Measurements from ENCODE around the gene SCMH1. TPM values are rescaled to one million over a fixed set of nuclear protein-coding genes. Genes with fewer than 3 reads are reported as not detected.

Gene SCMH1
- total RNA-seq, 2 donors from 2014 or later = 16.4 to 18.3 TPM

GRCh38 chr1:41153750-41154274 lies 88.3 kb downstream of the SCMH1 start:
- H3K4me1 Mint-ChIP-seq = peaks cover 23% of the 10 kb centered on the region
- Histone ChIP-seq H3K4me1 (ENCODE audit: control insufficient read depth, insufficient read depth, low read length) (peaks cover 9% of the 10 kb centered on the region), H3K9me3 (ENCODE audit: control insufficient read depth, low read length) (peaks cover 13% of the 10 kb centered on the region), H3K4me3 (ENCODE audit: low read length) (no peak overlapping the region), H3K36me3 (ENCODE audit: control insufficient read depth, insufficient read depth, low read length) (peaks cover 8% of the 10 kb centered on the region), H3K9ac (ENCODE audit: extremely low read depth, low read length, poor library complexity, severe bottlenecking) (no peak overlapping the region), H3K27me3 (ENCODE audit: control insufficient read depth, insufficient read depth, low read length, poor library complexity, severe bottlenecking) (peaks cover 6% of the 10 kb centered on the region), H3K27ac (ENCODE audit: low read depth, low read length) (no peak overlapping the region)
- no peak overlapping the region for H3K27ac Mint-ChIP-seq
- TF ChIP-seq CTCF (conservative IDR thresholded peaks at IDR 0.05) = no peak
- H3K27me3 Mint-ChIP-seq (ENCODE audit: insufficient read depth) = peaks cover 9% of the 10 kb centered on the region
- peaks cover 10% of the 10 kb centered on the region for H3K36me3 Mint-ChIP-seq (ENCODE audit: low read depth)
- peaks cover 6% of the 10 kb centered on the region for H3K9me3 Mint-ChIP-seq
- no peak for DNase-seq
- H3K4me3 Mint-ChIP-seq = no peak overlapping the region

- Mint-ChIP-seq H3K36me3 (ENCODE audit: low read depth) (peaks cover 10% of the 10 kb centered on the region), H3K27me3 (ENCODE audit: insufficient read depth) (peaks cover 9% of the 10 kb centered on the region), H3K4me3 (no peak overlapping the region), H3K4me1 (peaks cover 15% of the 10 kb centered on the region), H3K9me3 (peaks cover 7% of the 10 kb centered on the region), H3K27ac (no peak overlapping the region)
- H3K36me3 ChIP-seq (ENCODE audit: control insufficient read depth, insufficient read depth, low read length) = peaks cover 8% of the 10 kb centered on the region
- 92% methylated on average over 1 of the region's 1 CpG; no CpG with 5 or more reads in 1 of the 2 experiments for WGBS, 2 experiments (ENCODE audit: insufficient coverage in 1 of 2, insufficient read length in 1 of 2)
- DNase-seq = no peak
- H3K27ac ChIP-seq (ENCODE audit: low read depth, low read length) = no peak overlapping the region
- peaks cover 18% of the 10 kb centered on the region for H3K9me3 ChIP-seq (ENCODE audit: control insufficient read depth, low read length)
- no peak overlapping the region for H3K9ac ChIP-seq (ENCODE audit: extremely low read depth, low read length, poor library complexity, severe bottlenecking)
- peaks cover 6% of the 10 kb centered on the region for H3K27me3 ChIP-seq (ENCODE audit: control insufficient read depth, insufficient read depth, low read length, poor library complexity, severe bottlenecking)
- TF ChIP-seq CTCF (conservative IDR thresholded peaks at IDR 0.05) = no peak
- no peak overlapping the region for H3K4me3 ChIP-seq (ENCODE audit: low read length)
- peaks cover 6% of the 10 kb centered on the region for H3K4me1 ChIP-seq (ENCODE audit: control insufficient read depth, insufficient read depth, low read length)
These were observed 89.5 kb downstream of the SCMH1 start for GRCh38 chr1:41152622-41153044.

GRCh38 chr1:41151846-41152245 lies 90.3 kb downstream of the SCMH1 start:
- H3K9me3 Mint-ChIP-seq = peaks cover 7% of the 10 kb centered on the region
- no peak overlapping the region for H3K4me3 ChIP-seq (ENCODE audit: low read length)
- 83 to 95% methylated on average over 2 to 4 of the region's 4 CpGs for WGBS, 2 experiments (ENCODE audit: insufficient coverage in 1 of 2, insufficient read length in 1 of 2)
- peaks cover 6% of the 10 kb centered on the region for H3K27me3 ChIP-seq (ENCODE audit: control insufficient read depth, insufficient read depth, low read length, poor library complexity, severe bottlenecking)
- peak; percentile 47 for DNase-seq
- H3K36me3 Mint-ChIP-seq (ENCODE audit: low read depth) = peaks cover 10% of the 10 kb centered on the region
- no peak overlapping the region for H3K4me3 Mint-ChIP-seq
- no peak overlapping the region for H3K27ac ChIP-seq (ENCODE audit: low read depth, low read length)
- H3K27me3 Mint-ChIP-seq (ENCODE audit: insufficient read depth) = peaks cover 9% of the 10 kb centered on the region
- H3K4me1 Mint-ChIP-seq = peaks cover 15% of the 10 kb centered on the region
- H3K36me3 ChIP-seq (ENCODE audit: control insufficient read depth, insufficient read depth, low read length) = peaks cover 8% of the 10 kb centered on the region
- TF ChIP-seq CTCF (conservative IDR thresholded peaks at IDR 0.05) = no peak
- peaks cover 18% of the 10 kb centered on the region for H3K9me3 ChIP-seq (ENCODE audit: control insufficient read depth, low read length)
- H3K27ac Mint-ChIP-seq = no peak overlapping the region
- no peak overlapping the region for H3K9ac ChIP-seq (ENCODE audit: extremely low read depth, low read length, poor library complexity, severe bottlenecking)
- peaks cover 6% of the 10 kb centered on the region for H3K4me1 ChIP-seq (ENCODE audit: control insufficient read depth, insufficient read depth, low read length)
